Activated CD4-positive, alpha-beta T cell treated with anti-CD3 and anti-CD28 coated beads for 1 hour (primary cell): ENCODE measurements around the gene FOXK2.

ENCODE experiments used
- DNase-seq: peaks from one replicate; pipeline ENCODE4 v3.0.0-alpha.2; 2020

FOXK2 gene

GRCh38 chr17:82518826-82519810 lies at the start of gene FOXK2:
Gene FOXK2, plus strand, starts transcription at chr17:82519732. Its CDS starts 157 bp downstream, at chr17:82519889.
- DNase-seq: peak; percentile 90

- no peak for DNase-seq
Observed at GRCh38 chr17:82470065-82470464, 49.5 kb upstream of the FOXK2 start.

GRCh38 chr17:82474223-82475010 lies 45.1 kb upstream of the FOXK2 start:
- no peak for DNase-seq

- no peak for DNase-seq
Observed at GRCh38 chr17:82475458-82475857, 44.1 kb upstream of the FOXK2 start.

- no peak for DNase-seq
Observed at GRCh38 chr17:82477934-82478333, 41.6 kb upstream of the FOXK2 start.

GRCh38 chr17:82479602-82480001 lies 39.9 kb upstream of the FOXK2 start:
- no peak for DNase-seq

GRCh38 chr17:82480318-82480717 lies 39.2 kb upstream of the FOXK2 start:
- DNase-seq: no peak

- no peak for DNase-seq
Observed at GRCh38 chr17:82483204-82483660, 36.3 kb upstream of the FOXK2 start.

- no peak for DNase-seq
Observed at GRCh38 chr17:82483836-82484235, 35.7 kb upstream of the FOXK2 start.

- DNase-seq: no peak
Observed at GRCh38 chr17:82486231-82487094, 33.1 kb upstream of the FOXK2 start.

GRCh38 chr17:82487910-82488309 lies 31.6 kb upstream of the FOXK2 start:
- DNase-seq: no peak

GRCh38 chr17:82489117-82489516 lies 30.4 kb upstream of the FOXK2 start:
- DNase-seq: no peak

GRCh38 chr17:82489851-82490511 lies 29.6 kb upstream of the FOXK2 start:
- DNase-seq: no peak

- no peak for DNase-seq
Observed at GRCh38 chr17:82490512-82491195, 28.9 kb upstream of the FOXK2 start.

- no peak for DNase-seq
Observed at GRCh38 chr17:82491196-82491530, 28.4 kb upstream of the FOXK2 start.

- DNase-seq: no peak
Observed at GRCh38 chr17:82491533-82491932, 28.0 kb upstream of the FOXK2 start.

GRCh38 chr17:82492643-82493225 lies 26.8 kb upstream of the FOXK2 start:
- DNase-seq: no peak

GRCh38 chr17:82493226-82493781 lies 26.2 kb upstream of the FOXK2 start:
- no peak for DNase-seq

GRCh38 chr17:82494236-82495055 lies 25.1 kb upstream of the FOXK2 start:
- peak; percentile 82 for DNase-seq
